Keratinocyte (primary cell): ENCODE results near the gene ZNF496.

Source experiments
- EZH2 ChIP-seq: IDR thresholded peaks from one replicate; pipeline ENCODE4 v1.6.1; 2012; ENCODE audit warnings: inconsistent platforms, mild to moderate bottlenecking, low read length, moderate library complexity
- TF ChIP-seq, protein P1 (sequence below), 3 experiments: IDR thresholded peaks in 1 of 3; conservative IDR thresholded peaks in 1 of 3; optimal IDR thresholded peaks in 1 of 3; 2 replicates in 2 of 3; 3 replicates in 1 of 3; pipeline versions ENCODE3 to v1.5.1; 2011; ENCODE audit warnings: low read length in 3 of 3, mild to moderate bottlenecking in 3 of 3, moderate library complexity in 2 of 3, control low read depth in 1 of 3, inconsistent platforms in 1 of 3; ENCODE audit not compliant: insufficient read depth in 2 of 3; ENCODE audit errors: extremely low read depth in 1 of 3

DNA sequence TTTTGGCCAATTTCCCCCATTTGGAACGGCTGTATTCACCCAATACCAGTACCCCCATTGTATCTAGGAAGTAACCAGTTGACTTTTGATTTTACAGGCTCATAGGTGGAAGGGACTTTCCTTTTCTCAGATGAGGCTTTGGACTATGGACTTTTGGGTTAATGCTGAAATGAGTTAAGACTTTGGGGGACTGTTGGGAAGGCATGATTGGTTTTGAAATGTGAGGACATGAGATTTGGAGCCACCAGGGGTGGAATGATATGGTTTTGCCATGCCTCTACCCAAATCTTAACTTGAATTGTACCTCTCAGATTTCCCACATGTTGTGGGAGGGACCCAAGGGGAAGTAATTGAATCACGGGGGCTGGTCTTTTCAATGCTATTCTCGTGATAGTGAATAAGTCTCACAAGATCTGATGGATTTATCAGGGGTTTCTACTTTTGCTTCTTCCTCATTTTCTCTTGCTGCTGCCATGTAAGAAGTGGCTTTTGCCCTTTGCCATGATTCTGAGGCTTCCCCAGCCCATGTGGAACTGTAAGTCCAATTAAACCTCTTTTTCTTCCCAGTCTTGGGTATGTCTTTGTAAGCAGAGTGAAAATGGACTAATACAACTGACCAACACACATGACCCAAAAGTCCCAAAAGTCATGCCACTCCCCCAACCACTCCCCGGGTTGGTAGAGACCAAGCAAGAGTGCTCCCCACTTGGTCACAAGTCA is 35.4 kb upstream of the ZNF496 start:
- TF ChIP-seq, protein P1, sequence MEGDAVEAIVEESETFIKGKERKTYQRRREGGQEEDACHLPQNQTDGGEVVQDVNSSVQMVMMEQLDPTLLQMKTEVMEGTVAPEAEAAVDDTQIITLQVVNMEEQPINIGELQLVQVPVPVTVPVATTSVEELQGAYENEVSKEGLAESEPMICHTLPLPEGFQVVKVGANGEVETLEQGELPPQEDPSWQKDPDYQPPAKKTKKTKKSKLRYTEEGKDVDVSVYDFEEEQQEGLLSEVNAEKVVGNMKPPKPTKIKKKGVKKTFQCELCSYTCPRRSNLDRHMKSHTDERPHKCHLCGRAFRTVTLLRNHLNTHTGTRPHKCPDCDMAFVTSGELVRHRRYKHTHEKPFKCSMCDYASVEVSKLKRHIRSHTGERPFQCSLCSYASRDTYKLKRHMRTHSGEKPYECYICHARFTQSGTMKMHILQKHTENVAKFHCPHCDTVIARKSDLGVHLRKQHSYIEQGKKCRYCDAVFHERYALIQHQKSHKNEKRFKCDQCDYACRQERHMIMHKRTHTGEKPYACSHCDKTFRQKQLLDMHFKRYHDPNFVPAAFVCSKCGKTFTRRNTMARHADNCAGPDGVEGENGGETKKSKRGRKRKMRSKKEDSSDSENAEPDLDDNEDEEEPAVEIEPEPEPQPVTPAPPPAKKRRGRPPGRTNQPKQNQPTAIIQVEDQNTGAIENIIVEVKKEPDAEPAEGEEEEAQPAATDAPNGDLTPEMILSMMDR (optimal IDR thresholded peaks at IDR 0.05 in 1 of 3, IDR thresholded peaks at IDR 0.05 in 1 of 3, conservative IDR thresholded peaks at IDR 0.05 in 1 of 3; ENCODE audit: extremely low read depth in 1 of 3, insufficient read depth in 2 of 3, low read length in 3 of 3): no peak
- TF ChIP-seq EZH2: no peak
